Adipose tissue (tissue), 3 donors: ENCODE measurements around the gene STK4. TPM values are rescaled to one million over a fixed set of nuclear protein-coding genes. Genes with fewer than 3 reads are reported as not detected.
A peak's percentile ranks its signal among the peaks of the same experiment; 100 is the strongest.

ENCODE experiments used
- H3K27ac ChIP-seq: one replicate; pipeline ENCODE4 v1.5.1; 2013; ENCODE audit warnings: low read depth, low read length
- WGBS, 3 donors: extraction: QIAGEN DNeasy Blood & Tissue Kit; methylation state at CpG; one replicate each; pipeline ENCODE4 v1.1.7; 2013; 5-methylcytosine and 5-hydroxymethylcytosine counted together
- polyA plus RNA-seq, 3 donors: library from polyadenylated mRNA; stranded (reverse); fragments of 200-250 nt; gene quantifications; one replicate each; pipeline ENCODE4 v1.2.3, GENCODE V29; 2013
- donor health status: healthy with polysubstance abuse.
- donor health status: Bipolar disorder and iron deficiency.
- donor health status: healthy.

The STK4 gene
- 1 to 10 TPM; 3.9 to 8.7 (median 8.0) TPM for polyA plus RNA-seq

- WGBS, 3 donors, result 0 to 1% (median 1%) methylated on average over 68 of the region's 68 CpGs
- H3K27ac ChIP-seq, result peak within 1 kb of the TSS; percentile 34
These were observed at the start of gene STK4 for GRCh38 chr20:44966030-44966961. TSS of gene STK4 (plus strand) at chr20:44966512. CDS start at chr20:44966569, 57 bp downstream.

GRCh38 chr20:44916586-44916985 is 49.7 kb upstream of the STK4 start:
- WGBS, 3 donors, result 93 to 95% (median 95%) methylated on average over 12 of the region's 12 CpGs

GRCh38 chr20:44917399-44917798 is 48.9 kb upstream of the STK4 start:
- 96 to 98% (median 98%) methylated on average over 2 of the region's 2 CpGs for WGBS, 3 donors
- no peak overlapping the region for H3K27ac ChIP-seq

More at GRCh38 chr20:44916586-44916985, 49.7 kb upstream of the STK4 start:
- H3K27ac ChIP-seq, result no peak overlapping the region

GRCh38 chr20:44918342-44918741 is 48.0 kb upstream of the STK4 start:
- no peak overlapping the region for H3K27ac ChIP-seq
- WGBS, 3 donors, result 98 to 99% (median 98%) methylated on average over 3 of the region's 3 CpGs

- 92 to 96% (median 96%) methylated on average over 10 of the region's 10 CpGs for WGBS, 3 donors
These were observed 47.6 kb upstream of the STK4 start for GRCh38 chr20:44918761-44919160.

GRCh38 chr20:44921447-44921846 is 44.9 kb upstream of the STK4 start:
- no peak overlapping the region for H3K27ac ChIP-seq
- WGBS, 3 donors, result 97 to 99% (median 97%) methylated on average over 14 of the region's 14 CpGs

More at GRCh38 chr20:44918761-44919160, 47.6 kb upstream of the STK4 start:
- H3K27ac ChIP-seq, result no peak overlapping the region

- H3K27ac ChIP-seq, result no peak overlapping the region
- 79 to 86% (median 83%) methylated on average over 4 of the region's 4 CpGs for WGBS, 3 donors
These were observed 41.8 kb upstream of the STK4 start for GRCh38 chr20:44924541-44924940.

GRCh38 chr20:44928595-44928994 is 37.7 kb upstream of the STK4 start:
- WGBS, 3 donors, result 73 to 84% (median 79%) methylated on average over 3 of the region's 3 CpGs

GRCh38 chr20:44930517-44931168 is 35.7 kb upstream of the STK4 start:
- 90 to 94% (median 94%) methylated on average over 17 to 18 of the region's 18 CpGs for WGBS, 3 donors
- H3K27ac ChIP-seq, result no peak overlapping the region

More at GRCh38 chr20:44928595-44928994, 37.7 kb upstream of the STK4 start:
- no peak overlapping the region for H3K27ac ChIP-seq

GRCh38 chr20:44931911-44932310 is 34.4 kb upstream of the STK4 start:
- WGBS, 3 donors, result 81 to 88% (median 83%) methylated on average over 3 of the region's 3 CpGs
- H3K27ac ChIP-seq, result no peak overlapping the region

GRCh38 chr20:44932916-44933315 is 33.4 kb upstream of the STK4 start:
- WGBS, 3 donors, result 98% methylated on average over 8 of the region's 8 CpGs
- no peak overlapping the region for H3K27ac ChIP-seq

- no peak overlapping the region for H3K27ac ChIP-seq
- 80 to 95% (median 94%) methylated on average over 10 of the region's 10 CpGs for WGBS, 3 donors
These were observed 29.8 kb upstream of the STK4 start for GRCh38 chr20:44936510-44936909.

- WGBS, 3 donors, result 76 to 82% (median 81%) methylated on average over 9 of the region's 9 CpGs
- no peak overlapping the region for H3K27ac ChIP-seq
These were observed 27.7 kb upstream of the STK4 start for GRCh38 chr20:44938637-44939036.

GRCh38 chr20:44941120-44941691 is 25.1 kb upstream of the STK4 start:
- H3K27ac ChIP-seq, result no peak overlapping the region
- WGBS, 3 donors, result 82 to 87% (median 86%) methylated on average over 7 of the region's 7 CpGs

GRCh38 chr20:44942264-44942973 is 23.9 kb upstream of the STK4 start:
- 87 to 94% (median 92%) methylated on average over 4 of the region's 4 CpGs for WGBS, 3 donors
- no peak overlapping the region for H3K27ac ChIP-seq

- H3K27ac ChIP-seq, result no peak overlapping the region
- 88 to 91% (median 89%) methylated on average over 4 of the region's 4 CpGs for WGBS, 3 donors
These were observed 22.5 kb upstream of the STK4 start for GRCh38 chr20:44943828-44944227.

GRCh38 chr20:44945261-44945660 is 21.1 kb upstream of the STK4 start:
- WGBS, 3 donors, result 84 to 91% (median 89%) methylated on average over 6 of the region's 6 CpGs
- no peak overlapping the region for H3K27ac ChIP-seq

- H3K27ac ChIP-seq, result no peak overlapping the region
- 68 to 91% (median 83%) methylated on average over 2 of the region's 2 CpGs for WGBS, 3 donors
These were observed 19.9 kb upstream of the STK4 start for GRCh38 chr20:44946271-44946852.
